ENCODE results near the gene AKAP5. TPM values are rescaled to one million over a fixed set of nuclear protein-coding genes. Genes with fewer than 3 reads are reported as not detected.

Gene AKAP5
- total and polyA plus RNA-seq, 2 of the 13 experiments (the other 11 are each of a cell fraction or from before 2014, with no cell fraction given): 0.18 to 1.5 TPM

DNA sequence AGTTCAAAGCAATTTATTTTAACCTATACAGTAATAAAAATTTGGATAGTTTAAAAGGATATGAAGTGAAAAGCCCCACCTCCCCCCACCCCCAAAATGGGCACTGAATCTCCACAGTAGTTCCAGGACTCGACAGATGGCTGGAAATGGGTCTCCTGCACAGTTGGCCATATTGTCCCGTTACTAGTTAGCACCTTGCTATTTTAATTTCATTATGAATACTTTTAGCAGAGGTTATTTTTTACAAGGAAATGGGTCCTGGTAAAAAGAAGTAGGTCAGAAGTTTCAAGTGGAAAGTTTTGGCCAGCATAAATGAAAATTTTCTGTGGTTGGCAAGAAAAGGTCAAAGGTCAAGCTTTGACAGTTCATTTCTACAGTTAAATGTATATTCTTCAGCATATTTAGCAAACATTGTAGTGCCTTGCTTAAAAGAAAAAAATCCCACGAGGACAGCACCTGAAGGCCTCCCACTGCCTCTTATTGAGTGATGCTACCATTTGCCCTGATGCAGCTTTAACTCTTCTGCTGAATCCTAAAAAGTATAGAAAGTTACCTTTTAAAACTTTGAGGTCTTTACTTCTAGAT lies 48.9 kb upstream of the AKAP5 start:
- ChIA-PET POLR2A (no interaction called here), CTCF (ENCODE audit: low intra/inter-chr PET ratio, low total read pairs) (no interaction called here)
- peaks cover 19 to 77% of the 10 kb centered on the region in 2 experiments for H3K36me3 ChIP-seq (replicated peaks in 1 of 2; ENCODE audit: control insufficient read depth in 1 of 2, insufficient read depth in 2 of 2, low read length in 2 of 2)
- no peaks in the 10 kb centered on the region for H3K9me3 ChIP-seq (ENCODE audit: low read length)
- BruUV-seq (replicated peaks): no TSS peak
- no peaks in the 10 kb centered on the region for H3K79me2 ChIP-seq (ENCODE audit: insufficient read depth, low read length)
- TF ChIP-seq NRL (CRISPR knock-in tag; IDR thresholded peaks at IDR 0.05; ENCODE audit: borderline replicate concordance) (no peak), NR2F6 (IDR thresholded peaks at IDR 0.05) (0 out of 2 replicates have a peak, but pooled peaks have one; percentile 30), NR2F6 (CRISPR knock-in tag; IDR thresholded peaks at IDR 0.05) (no peak), JUN (CRISPR knock-in tag; IDR thresholded peaks at IDR 0.05) (no peak), ZNF230 (CRISPR knock-in tag; IDR thresholded peaks at IDR 0.05) (no peak)
- intact Hi-C loops (cut with micrococcal nuclease; ENCODE audit: unreplicated experiment): no loop called here
- H3K4me2 ChIP-seq (ENCODE audit: low read depth, low read length): no peak overlapping the region
- no peaks in the 10 kb centered on the region for H3K27me3 ChIP-seq (ENCODE audit: control insufficient read depth in 1 of 2, insufficient read depth in 2 of 2, low read length in 2 of 2)
- in situ Hi-C loops (cut with HindIII; ENCODE audit: extremely low pct_ligation_motif_present, low pct_unique_long_range_greater_than_20kb): no loop called here
- H3K4me1 ChIP-seq (ENCODE audit: insufficient read depth, low read length): no peaks in the 10 kb centered on the region
- no peak for DNase-seq (ENCODE audit: low spot score)
- H3K27ac ChIP-seq (ENCODE audit: extremely low read length, insufficient read depth, low read length): no peak overlapping the region
- no peak overlapping the region for H3K4me3 ChIP-seq (replicated peaks in 1 of 3; ENCODE audit: insufficient read depth in 1 of 3, low read depth in 2 of 3, low read length in 3 of 3)
- no peak overlapping the region for H2AFZ ChIP-seq (ENCODE audit: low read length)
- WGBS (ENCODE audit: low lambda C conversion rate): 84% methylated on average over 3 of the region's 3 CpGs
- no peak for FAIRE-seq
- no peaks in the 10 kb centered on the region for H4K20me1 ChIP-seq (ENCODE audit: insufficient read depth, low read length)
- no peak for ATAC-seq
- H3K9ac ChIP-seq (ENCODE audit: insufficient read depth, low read depth, low read length): no peak overlapping the region

DNA sequence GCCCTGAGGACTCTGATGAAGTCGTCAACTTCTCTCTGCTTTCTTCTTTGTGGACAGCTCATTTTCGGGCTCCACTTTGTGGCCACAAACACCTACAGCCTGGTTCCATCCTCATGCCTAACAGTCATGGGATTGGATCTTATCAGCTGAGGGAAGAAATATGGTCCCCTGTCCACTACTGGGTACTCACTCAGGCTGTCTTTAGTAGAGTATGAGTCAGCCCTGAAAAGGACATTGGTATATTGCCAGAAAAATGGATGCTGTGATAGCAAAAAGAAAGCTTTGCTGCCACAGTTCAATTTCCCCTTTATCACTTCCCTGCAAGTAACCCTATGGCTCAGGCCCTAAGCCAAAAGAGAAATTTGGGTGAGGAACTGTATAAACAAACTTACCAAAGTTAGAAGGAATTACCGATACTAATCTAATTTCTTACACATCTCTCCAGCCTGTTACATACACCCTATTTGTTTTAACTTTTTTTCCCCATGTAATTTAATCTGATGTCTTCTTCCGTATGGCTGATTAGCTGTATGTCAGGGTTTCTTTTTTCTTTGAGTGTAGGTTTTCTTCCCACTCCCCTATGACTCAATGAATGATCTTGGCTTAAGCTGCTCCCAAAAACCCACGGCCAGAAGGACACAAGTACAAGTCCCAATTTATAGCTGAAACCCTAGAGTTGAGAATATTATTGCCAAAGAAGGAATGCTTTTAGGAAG lies 48.1 kb upstream of the AKAP5 start:
- ChIA-PET CTCF (ENCODE audit: low intra/inter-chr PET ratio, low total read pairs) (no interaction called here), POLR2A (no interaction called here)
- intact Hi-C loops (cut with micrococcal nuclease; ENCODE audit: unreplicated experiment): no loop called here
- in situ Hi-C loops (cut with HindIII; ENCODE audit: extremely low pct_ligation_motif_present, low pct_unique_long_range_greater_than_20kb): no loop called here
- H4K20me1 ChIP-seq (ENCODE audit: insufficient read depth, low read length): no peaks in the 10 kb centered on the region
- BruUV-seq (replicated peaks): no TSS peak
- WGBS (ENCODE audit: low lambda C conversion rate): 98% methylated on average over 5 of the region's 5 CpGs
- no peak overlapping the region for H3K4me2 ChIP-seq (ENCODE audit: low read depth, low read length)
- H2AFZ ChIP-seq (ENCODE audit: low read length): no peak overlapping the region
- H3K9ac ChIP-seq (ENCODE audit: insufficient read depth, low read depth, low read length): no peak overlapping the region
- H3K79me2 ChIP-seq (ENCODE audit: insufficient read depth, low read length): no peaks in the 10 kb centered on the region
- H3K27ac ChIP-seq (ENCODE audit: extremely low read length, insufficient read depth, low read length): no peak overlapping the region
- no peak for ATAC-seq
- H3K9me3 ChIP-seq (ENCODE audit: low read length): no peaks in the 10 kb centered on the region
- no peak for FAIRE-seq
- DNase-seq (ENCODE audit: low spot score): no peak
- no peaks in the 10 kb centered on the region for H3K27me3 ChIP-seq (ENCODE audit: control insufficient read depth in 1 of 2, insufficient read depth in 2 of 2, low read length in 2 of 2)
- H3K36me3 ChIP-seq (replicated peaks in 1 of 2; ENCODE audit: control insufficient read depth in 1 of 2, insufficient read depth in 2 of 2, low read length in 2 of 2): peaks cover 20 to 73% of the 10 kb centered on the region in 2 experiments
- H3K4me3 ChIP-seq (replicated peaks in 1 of 3; ENCODE audit: insufficient read depth in 1 of 3, low read depth in 2 of 3, low read length in 3 of 3): no peak overlapping the region
- no peaks in the 10 kb centered on the region for H3K4me1 ChIP-seq (ENCODE audit: insufficient read depth, low read length)
- no peak for TF ChIP-seq ZNF292 (CRISPR knock-in tag; IDR thresholded peaks at IDR 0.05; ENCODE audit: borderline replicate concordance, low read depth)
- no peak for TF ChIP-seq ZNF660 (CRISPR knock-in tag; IDR thresholded peaks at IDR 0.05; ENCODE audit: borderline replicate concordance, low read depth)
- TF ChIP-seq, protein P1, sequence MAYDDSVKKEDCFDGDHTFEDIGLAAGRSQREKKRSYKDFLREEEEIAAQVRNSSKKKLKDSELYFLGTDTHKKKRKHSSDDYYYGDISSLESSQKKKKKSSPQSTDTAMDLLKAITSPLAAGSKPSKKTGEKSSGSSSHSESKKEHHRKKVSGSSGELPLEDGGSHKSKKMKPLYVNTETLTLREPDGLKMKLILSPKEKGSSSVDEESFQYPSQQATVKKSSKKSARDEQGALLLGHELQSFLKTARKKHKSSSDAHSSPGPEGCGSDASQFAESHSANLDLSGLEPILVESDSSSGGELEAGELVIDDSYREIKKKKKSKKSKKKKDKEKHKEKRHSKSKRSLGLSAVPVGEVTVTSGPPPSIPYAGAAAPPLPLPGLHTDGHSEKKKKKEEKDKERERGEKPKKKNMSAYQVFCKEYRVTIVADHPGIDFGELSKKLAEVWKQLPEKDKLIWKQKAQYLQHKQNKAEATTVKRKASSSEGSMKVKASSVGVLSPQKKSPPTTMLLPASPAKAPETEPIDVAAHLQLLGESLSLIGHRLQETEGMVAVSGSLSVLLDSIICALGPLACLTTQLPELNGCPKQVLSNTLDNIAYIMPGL (CRISPR knock-in tag; IDR thresholded peaks at IDR 0.05; ENCODE audit: borderline replicate concordance in 1 of 2, low read depth in 1 of 2): no peak
- TF ChIP-seq GATAD2A (CRISPR knock-in tag; IDR thresholded peaks at IDR 0.05): no peak
- TF ChIP-seq ZNF720 (CRISPR knock-in tag; IDR thresholded peaks at IDR 0.05): no peak
- no peak for TF ChIP-seq SRSF9 (IDR thresholded peaks at IDR 0.05; ENCODE audit: borderline replicate concordance, insufficient read depth, low read depth, low read length, poor library complexity, severe bottlenecking)
- TF ChIP-seq SALL1 (CRISPR knock-in tag; IDR thresholded peaks at IDR 0.05): no peak
- no peak for TF ChIP-seq FIP1L1 (IDR thresholded peaks at IDR 0.05; ENCODE audit: borderline replicate concordance, insufficient read depth, low read depth, low read length)
- no peak for TF ChIP-seq PHF20 (CRISPR knock-in tag; IDR thresholded peaks at IDR 0.05)
- no peak for TF ChIP-seq FOXA1 (IDR thresholded peaks at IDR 0.05)
- no peak for TF ChIP-seq FOXA1 (CRISPR knock-in tag; IDR thresholded peaks at IDR 0.05)
- TF ChIP-seq MAFF (IDR thresholded peaks at IDR 0.05; ENCODE audit: low read depth, low read length): no peak
- TF ChIP-seq ZSCAN29 (CRISPR knock-in tag; conservative IDR thresholded peaks at IDR 0.05): no peak

Data from HepG2 (cell line).